HG02798 (cell line): ENCODE data around the gene BTBD16.

Experiments
- ATAC-seq: cut with Tn5 transposase; IDR thresholded peaks from one replicate; pipeline ENCODE4 v1.9.1; 2021; ENCODE audit warnings: mild to moderate bottlenecking; ENCODE audit not compliant: unreplicated experiment, poor library complexity

Gene BTBD16

GRCh38 chr10:122246830-122247520, 24.1 kb upstream of the BTBD16 start:
- ATAC-seq: no peak

- no peak for ATAC-seq
Measured at GRCh38 chr10:122248356-122249302, 22.5 kb upstream of the BTBD16 start.

GRCh38 chr10:122249303-122249850, 21.7 kb upstream of the BTBD16 start:
- no peak for ATAC-seq

- no peak for ATAC-seq
Measured at GRCh38 chr10:122249991-122250750, 20.9 kb upstream of the BTBD16 start.

- ATAC-seq: no peak
Measured at GRCh38 chr10:122251459-122252255, 19.4 kb upstream of the BTBD16 start.

GRCh38 chr10:122252805-122253204, 18.3 kb upstream of the BTBD16 start:
- ATAC-seq: no peak

GRCh38 chr10:122253605-122254004, 17.5 kb upstream of the BTBD16 start:
- ATAC-seq: no peak

GRCh38 chr10:122254831-122255230, 16.3 kb upstream of the BTBD16 start:
- no peak for ATAC-seq

GRCh38 chr10:122255509-122256301, 15.4 kb upstream of the BTBD16 start:
- no peak for ATAC-seq

- no peak for ATAC-seq
Measured at GRCh38 chr10:122257041-122257440, 14.1 kb upstream of the BTBD16 start.

- no peak for ATAC-seq
Measured at GRCh38 chr10:122258136-122259074, 12.7 kb upstream of the BTBD16 start.

GRCh38 chr10:122259075-122259466, 12.0 kb upstream of the BTBD16 start:
- no peak for ATAC-seq

- no peak for ATAC-seq
Measured at GRCh38 chr10:122261584-122261983, 9.5 kb upstream of the BTBD16 start.

GRCh38 chr10:122263971-122264370, 7.1 kb upstream of the BTBD16 start:
- no peak for ATAC-seq

- no peak for ATAC-seq
Measured at GRCh38 chr10:122264436-122264835, 6.7 kb upstream of the BTBD16 start.

- ATAC-seq: no peak
Measured at GRCh38 chr10:122264931-122265330, 6.2 kb upstream of the BTBD16 start.

GRCh38 chr10:122265896-122266295, 5.2 kb upstream of the BTBD16 start:
- no peak for ATAC-seq
